ENCODE results near the gene STUM. TPM values are rescaled to one million over a fixed set of nuclear protein-coding genes. Genes with fewer than 3 reads are reported as not detected.

The STUM gene
- total and polyA plus RNA-seq, 2 of the 8 experiments (the other 6 are each of a cell fraction or from before 2014, with no cell fraction given) = 0.76 to 1.2 TPM

DNA sequence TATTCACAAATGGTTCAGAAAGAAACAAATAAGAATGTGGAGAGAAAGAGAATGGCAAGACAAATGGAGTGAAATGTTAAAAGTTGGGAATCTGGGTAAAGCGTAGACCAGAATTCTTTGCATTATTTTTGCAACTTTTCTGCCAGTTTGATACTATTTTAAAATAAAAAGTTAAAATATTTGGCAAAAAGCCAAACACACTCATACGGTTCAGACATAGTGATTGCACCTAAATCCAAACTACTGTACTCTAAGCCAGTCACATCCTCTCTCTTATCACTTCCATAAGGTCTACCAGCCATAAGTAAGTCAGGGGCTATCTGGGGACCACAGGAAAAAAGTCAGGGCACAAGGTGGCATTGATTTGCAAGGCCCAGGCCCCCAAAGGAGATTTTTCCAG, 14.4 kb downstream of the STUM start (continued):
- TF ChIP-seq MAFK (IDR thresholded peaks at IDR 0.05; ENCODE audit: low read depth, low read length) = no peak
- TF ChIP-seq KDM5A (IDR thresholded peaks at IDR 0.05; ENCODE audit: low read length) = no peak
- no peak for TF ChIP-seq JUND (IDR thresholded peaks at IDR 0.05; ENCODE audit: low read length)
- no peak for TF ChIP-seq SP4 (IDR thresholded peaks at IDR 0.05; ENCODE audit: low read length)

Measured in H1 (cell line).